ENCODE measurements around the gene VPS13D. TPM values are rescaled to one million over a fixed set of nuclear protein-coding genes. Genes with fewer than 3 reads are reported as not detected.

Gene VPS13D
- total RNA-seq, 2 donors from 2014 or later: 48.1 to 65.2 TPM

DNA sequence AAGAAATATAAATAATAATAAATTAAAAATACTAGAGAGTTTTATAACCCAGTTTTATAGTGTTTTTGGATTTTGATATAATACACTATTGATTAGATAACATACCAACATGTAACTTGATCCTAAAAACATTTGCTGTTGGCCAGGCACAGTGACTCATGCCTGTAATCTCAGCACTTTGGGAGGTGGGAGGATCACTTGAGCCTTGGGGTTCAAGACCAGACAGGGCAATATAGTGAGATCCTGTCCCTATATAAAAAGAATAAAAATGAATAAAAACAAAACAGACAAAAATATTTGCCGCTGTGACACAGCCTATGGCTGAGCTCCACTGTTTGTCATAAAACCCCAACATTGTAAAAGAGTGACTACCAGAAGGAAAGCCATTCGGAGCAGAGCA lies 26.1 kb downstream of the VPS13D start:
- DNase-seq (ENCODE audit: low spot score): no peak
- peaks cover 92% of the 10 kb centered on the region for H3K36me3 ChIP-seq
- H3K4me3 ChIP-seq: no peak overlapping the region
- H3K27me3 ChIP-seq: no peaks in the 10 kb centered on the region
- H3K4me1 ChIP-seq: no peaks in the 10 kb centered on the region
- H3K9me3 ChIP-seq: no peaks in the 10 kb centered on the region
- H3K27ac ChIP-seq: no peak overlapping the region
- TF ChIP-seq, protein P1, sequence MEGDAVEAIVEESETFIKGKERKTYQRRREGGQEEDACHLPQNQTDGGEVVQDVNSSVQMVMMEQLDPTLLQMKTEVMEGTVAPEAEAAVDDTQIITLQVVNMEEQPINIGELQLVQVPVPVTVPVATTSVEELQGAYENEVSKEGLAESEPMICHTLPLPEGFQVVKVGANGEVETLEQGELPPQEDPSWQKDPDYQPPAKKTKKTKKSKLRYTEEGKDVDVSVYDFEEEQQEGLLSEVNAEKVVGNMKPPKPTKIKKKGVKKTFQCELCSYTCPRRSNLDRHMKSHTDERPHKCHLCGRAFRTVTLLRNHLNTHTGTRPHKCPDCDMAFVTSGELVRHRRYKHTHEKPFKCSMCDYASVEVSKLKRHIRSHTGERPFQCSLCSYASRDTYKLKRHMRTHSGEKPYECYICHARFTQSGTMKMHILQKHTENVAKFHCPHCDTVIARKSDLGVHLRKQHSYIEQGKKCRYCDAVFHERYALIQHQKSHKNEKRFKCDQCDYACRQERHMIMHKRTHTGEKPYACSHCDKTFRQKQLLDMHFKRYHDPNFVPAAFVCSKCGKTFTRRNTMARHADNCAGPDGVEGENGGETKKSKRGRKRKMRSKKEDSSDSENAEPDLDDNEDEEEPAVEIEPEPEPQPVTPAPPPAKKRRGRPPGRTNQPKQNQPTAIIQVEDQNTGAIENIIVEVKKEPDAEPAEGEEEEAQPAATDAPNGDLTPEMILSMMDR (IDR thresholded peaks at IDR 0.05): no peak

DNA sequence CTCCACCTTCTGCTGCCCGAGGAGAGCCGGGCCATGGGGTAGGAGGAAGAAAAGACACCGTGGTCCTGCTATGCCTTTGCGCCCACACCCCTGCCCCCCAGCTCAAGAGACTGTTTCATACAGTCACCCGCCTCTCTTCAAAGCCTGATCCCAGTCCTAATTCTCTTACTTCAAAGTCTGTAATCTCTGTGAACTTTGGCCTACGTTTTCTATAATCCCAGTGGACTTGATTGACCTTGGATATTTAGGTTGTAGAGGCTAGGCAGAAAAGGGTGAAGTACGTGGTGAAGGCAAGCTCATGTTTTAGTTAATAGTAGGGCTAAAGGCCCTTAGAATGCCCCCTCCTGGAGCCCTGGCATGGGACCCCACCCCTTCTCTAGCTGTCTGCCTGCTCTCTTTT lies 28.4 kb downstream of the VPS13D start:
- DNase-seq (ENCODE audit: low spot score): no peak
- Histone ChIP-seq H3K4me1 (no peaks in the 10 kb centered on the region), H3K27ac (no peak overlapping the region), H3K9me3 (no peaks in the 10 kb centered on the region), H3K27me3 (no peaks in the 10 kb centered on the region), H3K36me3 (peaks cover 95% of the 10 kb centered on the region), H3K4me3 (no peak overlapping the region)
- TF ChIP-seq, protein P1 (IDR thresholded peaks at IDR 0.05): no peak

DNA sequence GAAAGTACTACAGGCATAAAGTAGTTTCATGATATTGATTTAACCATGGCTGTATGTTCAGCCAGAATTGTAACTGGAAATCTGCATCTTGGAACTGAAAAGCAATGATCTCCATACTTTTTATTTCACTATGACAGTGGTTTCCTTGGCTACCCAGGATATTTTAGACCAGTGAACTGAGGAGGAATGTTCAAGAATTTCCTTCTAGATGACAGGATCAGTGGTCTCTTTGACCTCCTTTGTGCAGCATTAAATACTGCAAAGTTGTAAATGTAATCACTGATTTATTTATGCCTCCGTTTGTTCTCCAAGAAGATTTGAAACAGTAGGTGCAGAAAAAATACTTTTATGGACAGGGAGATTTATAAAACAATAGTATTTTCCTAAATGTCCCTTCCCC lies 39.5 kb downstream of the VPS13D start:
- TF ChIP-seq, protein P1 (IDR thresholded peaks at IDR 0.05): no peak
- Histone ChIP-seq H3K27me3 (no peaks in the 10 kb centered on the region), H3K36me3 (peaks cover 87% of the 10 kb centered on the region)

DNA sequence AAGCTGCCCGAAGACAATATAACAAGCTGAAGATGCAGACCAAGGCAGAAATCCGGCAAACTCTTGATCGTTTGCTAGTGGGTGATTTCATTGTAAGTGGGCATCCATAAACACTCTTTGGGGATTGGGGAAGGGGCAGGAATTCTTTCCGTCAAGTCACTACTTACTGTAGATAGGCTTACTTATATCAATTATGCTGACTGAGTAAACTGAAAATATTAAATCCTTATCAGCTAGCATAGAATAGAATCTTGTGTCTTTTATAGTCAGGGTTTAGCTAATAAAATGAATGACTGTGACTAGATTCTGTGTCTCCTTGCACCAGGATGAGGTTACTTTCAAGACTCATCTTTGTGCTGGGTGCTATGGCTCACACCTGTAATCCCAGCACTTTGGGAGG lies 41.2 kb downstream of the VPS13D start:
- H3K4me1 ChIP-seq: peaks cover 0 to 15% of the 10 kb centered on the region in 2 donors
- no peaks in the 10 kb centered on the region for H3K27me3 ChIP-seq
- no peak for DNase-seq (ENCODE audit: low spot score)
- peaks cover 82% of the 10 kb centered on the region for H3K36me3 ChIP-seq
- no peaks in the 10 kb centered on the region for H3K9me3 ChIP-seq
- TF ChIP-seq, protein P1 (IDR thresholded peaks at IDR 0.05): no peak
- H3K27ac ChIP-seq: no peak overlapping the region
- H3K4me3 ChIP-seq: no peak overlapping the region

More for the DNA sequence above, 39.5 kb downstream of the VPS13D start:
- H3K4me1 ChIP-seq: peaks cover 0 to 15% of the 10 kb centered on the region in 2 donors
- DNase-seq (ENCODE audit: low spot score): no peak
- H3K4me3 ChIP-seq: no peak overlapping the region
- no peaks in the 10 kb centered on the region for H3K9me3 ChIP-seq
- no peak overlapping the region for H3K27ac ChIP-seq

DNA sequence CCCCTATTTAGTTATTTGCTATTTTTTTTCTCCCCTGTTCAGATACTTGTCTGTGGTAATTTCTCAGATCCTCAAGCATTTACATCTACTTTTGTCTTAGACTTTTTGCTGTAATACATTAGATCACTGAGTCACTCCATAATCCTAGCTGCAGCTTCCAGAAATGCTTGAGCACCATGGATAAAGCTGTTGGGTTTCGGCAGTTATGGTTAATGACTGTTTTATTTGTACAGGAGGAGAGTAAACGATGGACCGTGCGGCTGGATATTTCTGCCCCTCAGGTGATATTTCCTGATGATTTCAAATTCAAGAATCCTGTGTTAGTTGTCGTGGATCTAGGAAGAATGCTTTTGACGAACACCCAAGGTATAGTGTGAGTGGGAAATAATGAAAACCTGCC lies 42.9 kb downstream of the VPS13D start:
- H3K4me3 ChIP-seq: no peak overlapping the region
- no peak for DNase-seq (ENCODE audit: low spot score)
- H3K9me3 ChIP-seq: no peaks in the 10 kb centered on the region
- peaks cover 84% of the 10 kb centered on the region for H3K36me3 ChIP-seq
- H3K27ac ChIP-seq: no peak overlapping the region
- no peaks in the 10 kb centered on the region for H3K27me3 ChIP-seq
- peaks cover 0 to 15% of the 10 kb centered on the region in 2 donors for H3K4me1 ChIP-seq
- TF ChIP-seq, protein P1 (IDR thresholded peaks at IDR 0.05): no peak

DNA sequence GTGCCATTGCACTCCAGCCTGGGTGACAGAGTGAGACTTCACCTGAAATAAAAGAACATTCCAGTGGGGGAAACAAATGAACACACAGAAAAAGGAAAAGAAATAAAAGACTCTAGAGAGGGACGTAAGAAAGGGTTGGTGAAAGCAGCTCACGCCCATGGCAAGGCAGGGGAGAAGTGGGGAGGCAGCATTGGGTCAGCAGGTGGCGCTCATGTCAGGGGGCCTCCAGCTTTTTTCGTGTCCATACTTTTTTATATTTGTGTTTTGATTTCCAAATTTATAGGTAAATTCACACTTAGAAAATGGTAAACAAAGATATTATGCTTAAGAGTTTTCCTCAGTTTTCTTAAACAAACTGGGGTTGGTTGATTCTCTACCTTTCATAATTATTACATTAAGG lies 45.5 kb downstream of the VPS13D start:
- Histone ChIP-seq H3K4me3 (no peak overlapping the region), H3K27ac (no peak overlapping the region), H3K9me3 (no peaks in the 10 kb centered on the region), H3K27me3 (no peaks in the 10 kb centered on the region), H3K4me1 (peaks cover 0 to 23% of the 10 kb centered on the region in 2 donors), H3K36me3 (peaks cover 75% of the 10 kb centered on the region)
- TF ChIP-seq, protein P1 (IDR thresholded peaks at IDR 0.05): peak; percentile 50 to 73
- DNase-seq (ENCODE audit: low spot score): no peak

Measured in right atrium auricular region (tissue), 2 donors.